ENCODE data around the gene DIRAS1.
"Not testable (repeated sequence)": the region's sequence is repeated elsewhere in the genome, so short reads cannot be mapped to it uniquely, and the experiment has no call there.

DIRAS1 gene

DNA sequence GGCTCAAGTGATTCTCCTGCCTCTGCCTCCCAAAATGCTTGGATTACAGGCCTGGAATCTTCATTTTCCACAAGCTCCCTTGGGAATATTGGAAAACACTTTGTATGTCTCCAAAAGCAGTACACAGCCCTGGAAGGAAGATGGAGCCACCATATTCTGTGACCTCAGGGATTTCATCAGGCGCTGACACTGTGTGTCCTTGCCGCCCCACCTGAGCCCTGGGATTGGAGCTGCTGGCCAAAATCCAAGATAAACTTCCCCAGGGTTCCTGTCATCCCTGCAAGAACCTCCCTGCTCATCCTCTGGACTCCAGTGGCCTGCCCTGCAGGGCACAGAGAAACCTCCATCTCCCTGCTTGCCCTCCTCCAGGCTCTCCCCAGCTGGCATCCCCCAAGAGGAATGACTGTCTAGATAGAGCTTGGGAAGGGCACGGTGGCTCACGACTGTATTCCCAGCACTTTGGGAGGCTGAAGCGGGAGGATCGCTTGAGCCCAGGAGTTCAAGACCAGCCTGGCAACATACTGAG is 17.4 kb downstream of the DIRAS1 start:
- DNase-seq: no peak

DNA sequence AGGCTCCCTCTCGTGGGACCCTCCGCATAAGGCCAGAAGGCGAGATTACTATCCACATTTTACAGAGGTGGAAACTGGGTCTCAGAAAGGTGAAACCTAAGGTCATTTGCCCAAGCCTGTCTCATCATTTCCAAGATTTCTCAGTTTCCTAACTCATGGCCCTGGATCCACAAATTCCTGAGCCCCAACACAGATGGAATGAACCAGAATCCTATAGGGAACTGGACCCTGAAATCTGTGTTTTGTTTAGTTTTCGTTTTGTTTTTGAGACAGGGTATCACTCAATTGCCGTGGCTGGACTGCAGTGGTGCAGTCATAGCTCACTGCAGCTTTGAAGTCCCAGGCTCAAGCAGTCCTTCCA is 18.1 kb downstream of the DIRAS1 start:
- no peak for DNase-seq

- peak; percentile 17 for DNase-seq
Observed at GRCh38 chr19:2702170-2703076, 18.7 kb downstream of the DIRAS1 start, which contains the start of gene GNG7. Gene GNG7, minus strand, starts transcription at chr19:2702694. Its CDS starts 182,006 bp downstream, at chr19:2520688.

- no peak for DNase-seq
Observed at GRCh38 chr19:2701361-2702169, 19.6 kb downstream of the DIRAS1 start.

DNA sequence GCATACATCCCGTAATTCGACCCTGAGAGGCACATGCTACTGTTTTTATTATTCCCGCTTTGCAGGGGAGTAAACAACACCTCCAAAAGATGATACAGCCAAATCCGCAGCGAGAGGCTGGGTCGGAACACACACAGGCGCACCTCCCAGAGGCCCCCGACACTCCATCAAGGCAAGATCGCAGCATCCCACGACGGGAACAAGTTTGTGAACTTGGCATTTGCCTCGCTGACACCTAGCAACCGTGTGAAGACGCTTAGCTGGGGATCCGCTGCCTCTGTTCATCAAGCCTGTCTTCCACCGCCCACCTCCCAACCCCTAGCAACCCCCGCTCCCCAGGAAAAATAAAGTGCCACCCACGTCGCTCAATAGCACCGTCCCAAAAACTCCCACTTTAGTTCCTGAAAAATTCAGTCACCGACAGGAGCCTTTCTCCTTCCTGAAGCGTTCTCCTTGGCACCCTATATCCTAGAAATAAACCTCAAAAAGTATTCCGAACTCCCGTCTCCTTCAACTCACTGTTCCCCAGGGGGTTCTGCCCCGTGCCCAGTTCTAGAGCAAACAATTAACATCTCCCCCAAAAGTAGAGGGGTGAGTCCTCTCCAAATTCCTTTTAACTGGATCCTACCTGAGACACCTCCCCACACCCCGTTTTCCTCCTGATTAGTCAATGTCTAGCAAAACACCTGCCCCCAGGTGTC is 20.4 kb downstream of the DIRAS1 start:
- no peak for DNase-seq

GRCh38 chr19:2699413-2700140 is 21.6 kb downstream of the DIRAS1 start:
- DNase-seq: no peak

DNA sequence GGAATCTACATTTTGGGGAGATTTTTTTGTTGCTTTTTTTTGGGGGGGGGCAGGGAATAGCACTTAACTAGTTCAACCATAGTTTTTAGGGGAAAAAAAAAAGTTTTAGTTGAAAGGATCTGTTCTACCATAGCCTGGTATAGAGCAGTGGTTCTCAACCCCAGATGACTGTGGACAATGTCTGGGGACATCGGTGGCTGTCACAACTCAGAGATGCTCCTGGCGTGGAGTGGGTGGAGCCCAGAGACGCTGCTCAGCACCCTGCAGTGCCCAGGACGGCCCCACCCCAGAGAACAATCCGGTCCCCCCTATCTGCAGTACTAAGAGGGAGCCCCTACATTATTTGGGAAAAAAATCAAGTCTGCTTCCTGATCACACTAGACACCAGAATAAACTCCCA is 27.0 kb downstream of the DIRAS1 start:
- no peak for DNase-seq

GRCh38 chr19:2693492-2694160 is 27.5 kb downstream of the DIRAS1 start:
- no peak for DNase-seq

- no peak for DNase-seq
Observed at GRCh38 chr19:2691951-2692350, 29.2 kb downstream of the DIRAS1 start.

GRCh38 chr19:2690856-2691255 is 30.3 kb downstream of the DIRAS1 start:
- DNase-seq: no peak

GRCh38 chr19:2686360-2686759 is 34.8 kb downstream of the DIRAS1 start:
- no peak for DNase-seq

DNA sequence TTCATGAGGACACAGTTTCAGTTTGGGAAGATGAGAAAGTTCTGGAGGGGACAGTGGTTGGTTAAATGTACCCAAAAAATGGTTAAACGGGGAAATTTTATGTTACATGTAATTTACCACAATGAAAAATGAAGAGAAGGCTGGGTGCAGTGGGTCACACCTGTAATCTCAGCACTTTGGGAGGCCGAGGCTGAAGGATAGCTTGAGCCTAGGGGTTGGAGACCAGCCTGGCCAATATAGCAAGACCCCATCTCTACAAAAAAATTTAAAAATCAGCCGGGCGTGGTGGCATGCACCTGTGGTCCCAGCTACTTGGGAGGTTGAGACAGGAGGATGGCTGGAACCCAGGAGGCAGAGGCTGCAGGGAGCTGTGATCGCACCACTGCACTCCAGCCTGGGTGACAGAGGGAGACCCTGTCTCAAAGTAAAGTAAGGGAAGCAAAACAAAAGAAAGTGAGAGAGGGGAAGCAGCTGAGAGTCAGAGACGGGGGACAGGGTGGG is 35.9 kb downstream of the DIRAS1 start:
- DNase-seq: no peak

GRCh38 chr19:2683430-2684003 is 37.7 kb downstream of the DIRAS1 start:
- no peak for DNase-seq

DNA sequence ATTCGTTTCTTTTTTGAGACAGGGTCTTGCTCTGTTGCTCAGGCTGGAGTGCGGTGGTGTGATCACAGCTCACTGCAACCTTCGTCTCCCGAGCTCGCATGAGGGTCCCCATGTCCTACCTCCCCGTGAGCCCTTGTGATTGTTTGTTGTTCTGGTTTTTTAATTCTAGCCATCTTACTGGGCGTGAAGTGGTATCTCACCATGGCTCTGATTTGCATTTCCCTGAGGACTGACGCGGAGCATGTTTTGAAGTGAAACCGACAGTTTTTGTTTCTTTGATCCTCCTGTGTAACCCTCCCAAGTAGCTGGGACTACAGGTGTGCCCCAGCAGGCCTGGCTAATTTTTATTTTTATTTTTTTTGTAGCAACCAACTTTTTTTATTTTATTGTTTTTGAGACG is 40.4 kb downstream of the DIRAS1 start:
- no peak for DNase-seq

DNA sequence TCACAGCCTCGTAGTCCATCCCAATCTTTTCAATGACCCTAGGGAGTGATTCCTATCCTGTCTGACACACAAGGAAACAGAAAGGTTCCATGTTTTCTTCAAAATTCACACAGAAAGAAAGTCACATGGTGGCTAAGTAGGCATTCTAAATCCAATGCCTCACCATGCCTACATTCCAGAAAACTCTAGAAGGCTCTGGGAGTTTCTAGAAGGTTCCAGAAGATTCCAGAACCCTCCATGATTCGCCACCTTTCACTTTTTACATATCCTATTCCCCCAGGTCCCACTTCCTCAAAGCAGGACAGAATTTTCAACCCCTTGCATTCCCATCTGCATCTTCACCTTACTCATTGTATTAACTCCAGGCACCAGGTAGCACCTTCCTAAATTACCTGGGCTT is 41.7 kb downstream of the DIRAS1 start:
- no peak for DNase-seq

GRCh38 chr19:2678948-2679347 is 42.2 kb downstream of the DIRAS1 start:
- not testable (repeated sequence) for DNase-seq

DNA sequence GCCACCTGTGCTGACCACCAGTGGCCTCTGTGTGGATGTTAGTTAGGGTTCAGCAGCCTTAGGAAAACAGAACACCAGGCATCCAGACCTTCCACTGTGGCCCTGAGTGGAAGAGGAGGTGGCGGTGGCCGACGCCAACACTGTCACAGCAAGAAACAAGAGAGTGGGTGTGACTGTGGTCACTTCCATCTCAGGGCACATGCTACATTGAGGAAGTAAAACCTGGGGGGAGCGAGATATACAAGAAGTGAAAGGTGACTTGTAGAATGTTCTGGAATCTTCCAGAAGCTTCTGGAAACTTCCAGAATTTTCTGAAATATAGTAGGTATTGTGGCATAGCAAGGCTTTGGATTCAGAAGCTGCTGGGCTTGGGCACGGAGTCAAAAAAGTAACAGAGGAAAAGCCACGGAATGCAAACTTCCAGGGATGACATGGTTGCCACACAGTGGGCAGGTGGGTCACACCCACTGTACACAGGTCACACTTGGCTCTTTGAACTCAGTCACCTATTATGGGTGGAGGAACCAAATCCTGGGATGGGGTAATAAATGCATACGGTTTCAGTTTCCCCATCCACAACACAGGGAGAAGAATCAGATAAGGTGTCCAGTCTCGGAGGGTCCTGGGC is 43.0 kb downstream of the DIRAS1 start:
- no peak for DNase-seq

DNA sequence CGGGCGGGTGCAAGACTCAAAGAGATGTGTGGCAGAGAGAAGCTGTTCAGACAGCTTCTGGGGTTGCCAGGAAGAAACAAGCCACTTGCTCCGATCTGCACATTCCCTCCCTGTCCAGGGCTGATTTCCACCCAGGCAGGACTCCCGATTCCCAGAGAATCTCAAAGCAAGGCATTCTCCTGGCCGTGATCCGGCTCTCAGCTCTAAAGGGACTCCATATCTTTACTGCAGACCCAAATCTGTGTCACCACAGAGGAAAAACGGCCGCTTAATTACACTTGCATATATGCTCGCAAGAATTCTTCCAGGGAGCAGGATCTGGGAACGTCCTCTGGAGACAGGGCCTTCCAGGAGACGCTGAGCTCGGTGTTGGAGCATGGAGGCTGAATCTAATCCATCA is 44.3 kb downstream of the DIRAS1 start:
- DNase-seq: no peak

DNA sequence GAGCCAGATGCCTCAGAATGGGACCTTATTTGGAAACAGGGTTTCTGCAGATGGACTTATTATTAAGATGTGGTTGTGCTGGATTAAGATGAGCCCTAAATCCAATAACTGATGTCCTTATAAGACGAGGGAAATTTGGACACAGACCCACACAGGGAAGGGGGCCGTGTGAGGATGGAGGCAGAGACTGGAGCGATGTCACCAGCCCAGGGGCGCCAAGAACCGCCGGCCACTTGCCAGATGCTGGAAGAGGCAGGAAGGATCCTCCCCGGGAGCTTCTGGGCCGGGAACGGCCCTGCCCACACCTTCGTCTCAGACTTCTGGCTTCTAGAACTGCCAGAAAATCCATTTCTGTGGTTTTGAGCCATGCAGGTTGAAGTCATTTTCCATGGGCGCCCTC is 45.3 kb downstream of the DIRAS1 start:
- no peak for DNase-seq

GRCh38 chr19:2670217-2670616 is 51.0 kb downstream of the DIRAS1 start:
- DNase-seq: no peak

Data from NCI-H1436 treated with DMSO at 0.1 percent for 48 hours (cell line).